K562 (cell line): ENCODE results near the gene RESP18. TPM values are rescaled to one million over a fixed set of nuclear protein-coding genes. Genes with fewer than 3 reads are reported as not detected.

Experiments used
- BRD9 ChIP-seq: fragments of 450-650 bp; IDR thresholded peaks from 2 replicates; pipeline ENCODE4 v1.6.1; 2018; ENCODE audit warnings: low read depth; ENCODE audit not compliant: partially characterized antibody
- CAMTA2 ChIP-seq: fragments of 250-450 bp; sonication (Bioruptor Pico); conservative IDR thresholded peaks from 2 replicates; pipeline ENCODE4 v1.5.1; 2022
- EGR1 ChIP-seq: fragments of 450-650 bp; conservative IDR thresholded peaks from 2 replicates; pipeline ENCODE4 v1.6.1; 2017; ENCODE audit warnings: mild to moderate bottlenecking
- GATAD2A ChIP-seq: fragments of 450-650 bp; IDR thresholded peaks from 2 replicates; pipeline ENCODE4 v1.6.1; 2017
- GATAD2B ChIP-seq: fragments of 450-650 bp; IDR thresholded peaks from 2 replicates; pipeline ENCODE4 v1.6.1; 2017; ENCODE audit warnings: mild to moderate bottlenecking, borderline replicate concordance
- GTF2F1 ChIP-seq: IDR thresholded peaks from 2 replicates; pipeline ENCODE4 v1.6.1; 2011; ENCODE audit warnings: low read depth, low read length, improper control_type of control experiment
- HOXB6 ChIP-seq: fragments of 250-450 bp; sonication (Bioruptor Pico); IDR thresholded peaks from 2 replicates; pipeline ENCODE4 v1.5.1; 2022; ENCODE audit warnings: mild to moderate bottlenecking, borderline replicate concordance
- ILF3 ChIP-seq: fragments of 450-650 bp; IDR thresholded peaks from 2 replicates; pipeline ENCODE4 v1.6.1; 2018; ENCODE audit warnings: antibody characterized with exemption, mild to moderate bottlenecking, moderate library complexity, borderline replicate concordance
- MAFF ChIP-seq: IDR thresholded peaks from 2 replicates; pipeline ENCODE4 v1.6.1; 2012; ENCODE audit warnings: low read length, improper control_type of control experiment
- MAFG ChIP-seq: fragments of 450-650 bp; conservative IDR thresholded peaks from 2 replicates; pipeline ENCODE4 v1.6.1; 2016; ENCODE audit warnings: missing genetic modification characterization, missing compliant biosample characterization
- NRF1 ChIP-seq, 2 experiments: fragments of 450-650 bp; IDR thresholded peaks in 1 of 2; conservative IDR thresholded peaks in 1 of 2; 2 replicates each; pipeline ENCODE4 v1.6.1; 2014; ENCODE audit warnings: mild to moderate bottlenecking in 2 of 2
- PHF8 ChIP-seq: fragments of 200-600 bp; sonication (generic); IDR thresholded peaks from 2 replicates; pipeline ENCODE4 v1.6.1; 2012; ENCODE audit warnings: mixed run types, mild to moderate bottlenecking, inconsistent platforms, low read length, moderate library complexity, borderline replicate concordance
- PHTF2 ChIP-seq: fragments of 250-450 bp; sonication (Bioruptor Pico); IDR thresholded peaks from 2 replicates; pipeline ENCODE4 v1.5.0; 2021; ENCODE audit warnings: mild to moderate bottlenecking
- POLR2A ChIP-seq: fragments of 450-650 bp; conservative IDR thresholded peaks from 2 replicates; pipeline ENCODE4 v1.6.1; 2016
- PTBP1 ChIP-seq: fragments of 200-400 bp; formaldehyde crosslinking; IDR thresholded peaks from 2 replicates; pipeline ENCODE4 v1.6.1; 2017; ENCODE audit warnings: low read depth, low read length
- RAD21 ChIP-seq, 2 experiments: fragments of 250-450 bp in 1 of 2; fragments of 450-650 bp in 1 of 2; sonication (Bioruptor Pico) in 1 of 2; formaldehyde crosslinking in 1 of 2; IDR thresholded peaks in 1 of 2; conservative IDR thresholded peaks in 1 of 2; 2 replicates each; pipeline versions ENCODE4 v1.4.0 to v1.8.0; 2020 to 2022; ENCODE audit warnings: mild to moderate bottlenecking in 2 of 2, moderate library complexity in 1 of 2
- RUNX1 ChIP-seq: sonication (generic); IDR thresholded peaks from 2 replicates; pipeline ENCODE4 v1.6.1; 2016; ENCODE audit warnings: antibody characterized with exemption, low read depth
- SP1 ChIP-seq: sonication (generic); formaldehyde crosslinking; IDR thresholded peaks from 2 replicates; pipeline ENCODE4 v1.8.1; 2022; ENCODE audit warnings: mild to moderate bottlenecking, missing genetic modification reagents
- SREBF2 ChIP-seq: sonication (generic); formaldehyde crosslinking; IDR thresholded peaks from 2 replicates; pipeline ENCODE4 v1.4.0; 2020; ENCODE audit warnings: mild to moderate bottlenecking, missing genetic modification reagents
- U2AF1 ChIP-seq: fragments of 200-400 bp; formaldehyde crosslinking; optimal IDR thresholded peaks from 2 replicates; pipeline ENCODE3; 2017; ENCODE audit warnings: mild to moderate bottlenecking, low read depth, low read length, moderate library complexity
- ZFP1 ChIP-seq: fragments of 450-650 bp; formaldehyde crosslinking; IDR thresholded peaks from 2 replicates; pipeline ENCODE4 v1.4.0; 2020; ENCODE audit warnings: mild to moderate bottlenecking, mixed read lengths
- ZNF124 ChIP-seq: sonication (generic); formaldehyde crosslinking; IDR thresholded peaks from 2 replicates; pipeline ENCODE4 v1.8.1; 2022; ENCODE audit warnings: missing genetic modification reagents
- ZNF23 ChIP-seq: fragments of 250-450 bp; sonication (Bioruptor Pico); IDR thresholded peaks from 2 replicates; pipeline ENCODE4 v1.4.0; 2020; ENCODE audit warnings: mild to moderate bottlenecking
- ZNF311 ChIP-seq: fragments of 250-450 bp; sonication (Bioruptor Pico); IDR thresholded peaks from 2 replicates; pipeline ENCODE4 v1.4.0; 2020; ENCODE audit warnings: mild to moderate bottlenecking, moderate library complexity
- polyA plus RNA-seq, 8 experiments: library from polyadenylated mRNA; depleted of rRNA in 4 of 8; stranded (reverse) in 5 of 8; unstranded in 3 of 8; fragments of >200 nt; fragmentation: Nextera tagmentation in 2 of 8; fragmentation: Illumina TruSeq in 1 of 8; extraction: Ambion mirVana in 2 of 8; extraction: Trizol in 1 of 8; gene quantifications; 2 replicates each; pipeline versions ENCODE4 v1.2.1 to v1.2.3, GENCODE V29; 2011 to 2014; ENCODE audit warnings: inconsistent platforms in 1 of 8, missing spikeins in 1 of 8
- total RNA-seq, 7 experiments: library from RNA; depleted of rRNA in 6 of 7; stranded (reverse); fragments of >200 nt in 6 of 7; fragmentation: Illumina TruSeq in 2 of 7; extraction: Trizol in 2 of 7; gene quantifications; 2 replicates each; pipeline versions ENCODE4 v1.2.1 to v1.2.3, GENCODE V29; 2011 to 2021; ENCODE audit warnings: low replicate concordance in 1 of 7
- TF ChIP-seq, protein P1 (sequence below): sonication (generic); formaldehyde crosslinking; IDR thresholded peaks from 2 replicates; pipeline ENCODE4 v1.8.0; 2022; ENCODE audit warnings: mild to moderate bottlenecking, missing genetic modification reagents
- TF ChIP-seq, protein P2 (sequence below): fragments of 450-650 bp; IDR thresholded peaks from 2 replicates; pipeline ENCODE4 v1.6.1; 2017; ENCODE audit warnings: antibody characterized with exemption

The RESP18 gene
- total and polyA plus RNA-seq, 9 of the 15 experiments (the other 6 are each of a cell fraction or from before 2014, with no cell fraction given): not detected

DNA sequence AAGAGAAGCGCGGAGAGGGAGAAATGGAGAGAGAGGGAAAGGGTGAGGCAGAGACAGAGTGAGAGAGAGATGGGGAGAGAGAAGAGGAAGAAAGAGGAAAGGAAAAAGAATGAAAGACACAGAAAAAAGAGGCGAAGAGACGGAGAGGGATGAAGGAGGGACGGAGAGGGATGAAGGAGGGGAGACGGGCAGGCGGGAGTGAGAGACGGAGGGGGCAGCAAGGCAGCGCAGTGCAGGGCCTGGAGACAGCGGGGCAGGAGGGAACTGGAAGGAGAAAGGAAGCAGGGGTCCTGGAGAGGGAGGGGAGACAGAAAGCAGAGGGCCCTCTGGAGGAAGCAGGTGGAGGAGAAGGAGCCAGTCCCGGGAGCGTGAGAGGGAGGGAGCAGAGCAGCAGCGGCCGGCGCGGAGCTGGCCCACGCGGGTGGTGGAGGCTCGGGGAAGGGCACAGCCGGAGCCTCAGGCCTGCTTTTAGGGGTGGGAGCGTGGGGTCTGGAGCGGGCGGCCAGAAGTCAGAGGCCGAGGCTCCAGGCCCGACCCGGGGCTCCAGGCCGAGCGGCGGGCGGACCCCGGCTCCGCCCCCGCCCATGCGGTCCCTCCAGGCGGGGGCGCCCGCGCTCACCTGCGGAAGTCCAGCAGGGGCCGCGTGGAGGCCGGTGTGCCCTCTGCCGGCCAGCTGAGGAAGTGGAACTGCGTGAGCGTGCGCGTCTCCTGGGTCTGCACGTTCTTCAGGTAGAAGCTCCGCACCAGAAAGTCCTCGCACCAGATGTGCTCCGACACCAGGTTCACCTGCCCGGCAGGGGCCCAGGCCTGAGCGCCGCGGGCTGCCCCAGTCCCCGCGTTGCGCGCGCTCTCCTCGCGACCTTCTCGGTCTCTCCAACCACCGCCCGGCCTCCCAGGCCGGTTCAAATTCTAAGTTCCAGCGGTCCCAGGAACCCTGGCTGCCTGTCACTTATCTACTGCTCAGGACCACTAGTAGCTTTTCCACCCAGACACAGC is 37.9 kb downstream of the RESP18 start (continued):
- TF ChIP-seq NRF1 (conservative IDR thresholded peaks at IDR 0.05 in 1 of 2, IDR thresholded peaks at IDR 0.05 in 1 of 2) (peak; percentile 76 to 81), EGR1 (peak; percentile 72), HOXB6 (no peak), RUNX1 (0 out of 2 replicates have a peak, but pooled peaks have one; percentile 29), MAFF (no peak), ZFP1 (CRISPR knock-in tag) (no peak), SP1 (CRISPR knock-in tag) (0 out of 2 replicates have a peak, but pooled peaks have one; percentile 28), POLR2A (peak; percentile 72; the same call in 1 of the 2 replicates), ZNF124 (CRISPR knock-in tag) (no peak), MAFG (tag) (no peak), GATAD2B (peak; percentile 89; the same call in 1 of the 2 replicates), ZNF311 (CRISPR knock-in tag) (no peak), PHTF2 (CRISPR knock-in tag) (no peak), PTBP1 (no peak), RAD21 (CRISPR knock-in tag; conservative IDR thresholded peaks at IDR 0.05 in 1 of 2, IDR thresholded peaks at IDR 0.05 in 1 of 2) (peak; percentile 81 to 87), U2AF1 (peak; percentile 46), ZNF23 (CRISPR knock-in tag) (no peak), SREBF2 (no peak), CAMTA2 (CRISPR knock-in tag) (no peak), BRD9 (no peak), PHF8 (peak; percentile 80; the same call in 1 of the 2 replicates), GATAD2A (0 out of 2 replicates have a peak, but pooled peaks have one; percentile 32), GTF2F1 (no peak), ILF3 (no peak)
- TF ChIP-seq, protein P1, sequence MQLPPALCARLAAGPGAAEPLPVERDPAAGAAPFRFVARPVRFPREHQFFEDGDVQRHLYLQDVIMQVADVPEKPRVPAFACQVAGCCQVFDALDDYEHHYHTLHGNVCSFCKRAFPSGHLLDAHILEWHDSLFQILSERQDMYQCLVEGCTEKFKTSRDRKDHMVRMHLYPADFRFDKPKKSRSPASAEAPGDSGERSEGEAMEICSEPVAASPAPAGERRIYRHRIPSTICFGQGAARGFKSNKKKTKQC: peak; percentile 59; the same call in 1 of the 2 replicates
- TF ChIP-seq, protein P2, sequence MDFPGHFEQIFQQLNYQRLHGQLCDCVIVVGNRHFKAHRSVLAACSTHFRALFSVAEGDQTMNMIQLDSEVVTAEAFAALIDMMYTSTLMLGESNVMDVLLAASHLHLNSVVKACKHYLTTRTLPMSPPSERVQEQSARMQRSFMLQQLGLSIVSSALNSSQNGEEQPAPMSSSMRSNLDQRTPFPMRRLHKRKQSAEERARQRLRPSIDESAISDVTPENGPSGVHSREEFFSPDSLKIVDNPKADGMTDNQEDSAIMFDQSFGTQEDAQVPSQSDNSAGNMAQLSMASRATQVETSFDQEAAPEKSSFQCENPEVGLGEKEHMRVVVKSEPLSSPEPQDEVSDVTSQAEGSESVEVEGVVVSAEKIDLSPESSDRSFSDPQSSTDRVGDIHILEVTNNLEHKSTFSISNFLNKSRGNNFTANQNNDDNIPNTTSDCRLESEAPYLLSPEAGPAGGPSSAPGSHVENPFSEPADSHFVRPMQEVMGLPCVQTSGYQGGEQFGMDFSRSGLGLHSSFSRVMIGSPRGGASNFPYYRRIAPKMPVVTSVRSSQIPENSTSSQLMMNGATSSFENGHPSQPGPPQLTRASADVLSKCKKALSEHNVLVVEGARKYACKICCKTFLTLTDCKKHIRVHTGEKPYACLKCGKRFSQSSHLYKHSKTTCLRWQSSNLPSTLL: 0 out of 2 replicates have a peak, but pooled peaks have one; percentile 4
